GM12872 (cell line): Measurements from ENCODE around the gene CACNA1C.

Experiments
- CTCF ChIP-seq: IDR thresholded peaks from 3 replicates; pipeline ENCODE4 v1.5.1; 2011; ENCODE audit warnings: low read depth, mild to moderate bottlenecking, low read length, moderate library complexity; ENCODE audit not compliant: insufficient read depth

Gene CACNA1C

GRCh38 chr12:2528001-2528400 is 475.2 kb downstream of the CACNA1C start:
- TF ChIP-seq CTCF = no peak

GRCh38 chr12:2529807-2530206 is 477.0 kb downstream of the CACNA1C start:
- TF ChIP-seq CTCF = no peak

GRCh38 chr12:2531371-2531770 is 478.6 kb downstream of the CACNA1C start:
- no peak for TF ChIP-seq CTCF

- no peak for TF ChIP-seq CTCF
These were observed 480.2 kb downstream of the CACNA1C start for GRCh38 chr12:2533036-2533435.

GRCh38 chr12:2535583-2536204 is 482.9 kb downstream of the CACNA1C start:
- no peak for TF ChIP-seq CTCF

GRCh38 chr12:2536724-2537123 is 483.9 kb downstream of the CACNA1C start:
- TF ChIP-seq CTCF = no peak

GRCh38 chr12:2537868-2538541 is 485.2 kb downstream of the CACNA1C start:
- no peak for TF ChIP-seq CTCF
